ENCODE data around the gene GALK2. TPM values are rescaled to one million over a fixed set of nuclear protein-coding genes. Genes with fewer than 3 reads are reported as not detected.
A peak's percentile ranks its signal among the peaks of the same experiment; 100 is the strongest.
"Not testable (repeated sequence)": the region's sequence is repeated elsewhere in the genome, so short reads cannot be mapped to it uniquely, and the experiment has no call there.

The GALK2 gene
- total RNA-seq, 1 experiment from 2014 or later: 43.5 TPM

- no peak for TF ChIP-seq CTCF (IDR thresholded peaks at IDR 0.05; ENCODE audit: unreplicated experiment)
- Mint-ChIP-seq H3K36me3 (ENCODE audit: insufficient read depth, unreplicated experiment) (peaks cover 17% of the 10 kb centered on the region), H3K9me3 (ENCODE audit: unreplicated experiment) (no peaks in the 10 kb centered on the region), H3K4me1 (ENCODE audit: insufficient read depth, unreplicated experiment) (peaks cover 14% of the 10 kb centered on the region), H3K27ac (ENCODE audit: low read depth, unreplicated experiment) (no peak overlapping the region), H3K4me3 (ENCODE audit: unreplicated experiment) (no peak overlapping the region), H3K27me3 (ENCODE audit: insufficient read depth, unreplicated experiment) (no peaks in the 10 kb centered on the region)
- ChIA-PET POLR2A (interaction anchor here (0.8 to 1.2 kb wide), 4 partner anchors 9 to 25 kb away, joined by 3 to 6 read pairs (median 3); partner anchors contain the start of gene GALK2), CTCF (interaction anchor here (0.5 to 1.0 kb wide), 2 partner anchors 10 to 966 kb away, joined by 3 to 6 read pairs; partner anchors contain the start of gene GALK2)
- BruUV-seq (replicated peaks): no TSS peak
- DNase-seq (ENCODE audit: unreplicated experiment): no peak
- intact Hi-C loops (cut with micrococcal nuclease): no loop called here
These were observed 9.6 kb downstream of the GALK2 start for GRCh38 chr15:49179433-49180190.

GRCh38 chr15:49182128-49182527 lies 12.1 kb downstream of the GALK2 start:
- ChIA-PET CTCF (interaction anchor here (0.6 kb wide), 1 partner anchor 1174 kb away, joined by 3 read pairs; no protein-coding TSS in a partner anchor), POLR2A (interaction anchor here (0.8 kb wide), 1 partner anchor 371 kb away, joined by 3 read pairs; the partner anchor contains the start of gene CEP152)
- Mint-ChIP-seq H3K36me3 (ENCODE audit: insufficient read depth, unreplicated experiment) (peaks cover 17% of the 10 kb centered on the region), H3K27ac (ENCODE audit: low read depth, unreplicated experiment) (no peak overlapping the region), H3K4me1 (ENCODE audit: insufficient read depth, unreplicated experiment) (peaks cover 18% of the 10 kb centered on the region), H3K9me3 (ENCODE audit: unreplicated experiment) (no peaks in the 10 kb centered on the region), H3K4me3 (ENCODE audit: unreplicated experiment) (no peak overlapping the region), H3K27me3 (ENCODE audit: insufficient read depth, unreplicated experiment) (no peaks in the 10 kb centered on the region)
- no peak for DNase-seq (ENCODE audit: unreplicated experiment)
- intact Hi-C loops (cut with micrococcal nuclease): no loop called here
- no peak for TF ChIP-seq CTCF (IDR thresholded peaks at IDR 0.05; ENCODE audit: unreplicated experiment)
- BruUV-seq (replicated peaks): no TSS peak

- H3K27me3 Mint-ChIP-seq (ENCODE audit: insufficient read depth, unreplicated experiment); H3K36me3 Mint-ChIP-seq (ENCODE audit: insufficient read depth, unreplicated experiment); DNase-seq (ENCODE audit: unreplicated experiment); BruUV-seq (replicated peaks); H3K4me3 Mint-ChIP-seq (ENCODE audit: unreplicated experiment); intact Hi-C loops (cut with micrococcal nuclease); CTCF ChIA-PET; H3K27ac Mint-ChIP-seq (ENCODE audit: low read depth, unreplicated experiment); H3K9me3 Mint-ChIP-seq (ENCODE audit: unreplicated experiment): not testable (repeated sequence)
- peaks cover 26% of the 10 kb centered on the region for H3K4me1 Mint-ChIP-seq (ENCODE audit: insufficient read depth, unreplicated experiment)
- POLR2A ChIA-PET: interaction anchor here (0.6 to 0.8 kb wide), 3 partner anchors 28 to 697 kb away, joined by 3 to 4 read pairs (median 4); partner anchors contain the start of gene COPS2
These were observed 13.7 kb downstream of the GALK2 start for GRCh38 chr15:49183741-49184140.

- ChIA-PET POLR2A (no interaction called here), CTCF (no interaction called here)
- BruUV-seq (replicated peaks): no TSS peak
- Mint-ChIP-seq H3K9me3 (ENCODE audit: unreplicated experiment) (no peaks in the 10 kb centered on the region), H3K4me3 (ENCODE audit: unreplicated experiment) (no peak overlapping the region), H3K4me1 (ENCODE audit: insufficient read depth, unreplicated experiment) (peaks cover 24% of the 10 kb centered on the region), H3K27ac (ENCODE audit: low read depth, unreplicated experiment) (peak overlapping the region; percentile 30), H3K27me3 (ENCODE audit: insufficient read depth, unreplicated experiment) (no peaks in the 10 kb centered on the region), H3K36me3 (ENCODE audit: insufficient read depth, unreplicated experiment) (peaks cover 20% of the 10 kb centered on the region)
- intact Hi-C loops (cut with micrococcal nuclease): no loop called here
- no peak for DNase-seq (ENCODE audit: unreplicated experiment)
- no peak for TF ChIP-seq CTCF (IDR thresholded peaks at IDR 0.05; ENCODE audit: unreplicated experiment)
These were observed 15.4 kb downstream of the GALK2 start for GRCh38 chr15:49185473-49185872.
